ENCODE results near the gene HSPA8.
A peak's percentile ranks its signal among the peaks of the same experiment; 100 is the strongest.
"Not testable (repeated sequence)": the region's sequence is repeated elsewhere in the genome, so short reads cannot be mapped to it uniquely, and the experiment has no call there.

HSPA8 gene

DNA sequence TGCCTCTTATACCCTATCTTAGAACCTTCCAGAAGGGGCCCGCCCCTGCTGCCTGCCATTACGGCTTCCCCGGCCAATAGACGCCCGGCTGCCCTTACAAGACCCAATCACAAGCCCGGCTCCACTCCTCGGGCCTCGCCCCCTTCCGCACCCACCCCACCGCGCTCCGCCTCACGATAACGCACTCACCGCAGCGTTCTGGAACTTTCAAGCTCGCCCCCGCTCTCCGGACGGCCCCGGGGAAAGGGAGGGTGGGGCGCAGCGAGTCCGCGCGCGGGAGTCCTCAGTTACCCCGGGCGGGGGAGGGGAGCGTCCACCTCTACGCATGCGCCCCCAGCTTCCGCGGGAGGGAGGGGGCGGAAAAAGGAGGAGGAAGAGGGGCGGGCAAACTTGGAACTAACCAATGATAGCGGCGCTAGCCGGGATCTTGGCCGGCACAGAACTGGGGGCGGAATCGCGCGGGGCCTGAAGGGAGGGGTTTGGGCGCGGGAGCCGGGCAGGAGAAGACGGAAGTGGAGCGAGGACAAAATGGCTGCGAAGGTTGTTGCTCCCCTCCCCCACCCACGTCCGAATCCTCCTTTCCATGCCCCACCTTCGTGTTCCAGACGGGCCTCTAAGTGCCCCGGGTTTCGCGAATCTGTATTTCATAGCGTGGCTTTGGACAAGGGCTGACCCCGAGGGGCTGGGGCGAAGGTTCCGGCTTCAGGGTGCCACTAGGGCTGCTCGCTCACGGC is 389 bp upstream of the HSPA8 start:
- H3K4me3 ChIP-seq (replicated peaks in 1 of 2; ENCODE audit: low read depth in 2 of 2, low read length in 2 of 2): peak overlapping the region; percentile 97 to 98

DNA sequence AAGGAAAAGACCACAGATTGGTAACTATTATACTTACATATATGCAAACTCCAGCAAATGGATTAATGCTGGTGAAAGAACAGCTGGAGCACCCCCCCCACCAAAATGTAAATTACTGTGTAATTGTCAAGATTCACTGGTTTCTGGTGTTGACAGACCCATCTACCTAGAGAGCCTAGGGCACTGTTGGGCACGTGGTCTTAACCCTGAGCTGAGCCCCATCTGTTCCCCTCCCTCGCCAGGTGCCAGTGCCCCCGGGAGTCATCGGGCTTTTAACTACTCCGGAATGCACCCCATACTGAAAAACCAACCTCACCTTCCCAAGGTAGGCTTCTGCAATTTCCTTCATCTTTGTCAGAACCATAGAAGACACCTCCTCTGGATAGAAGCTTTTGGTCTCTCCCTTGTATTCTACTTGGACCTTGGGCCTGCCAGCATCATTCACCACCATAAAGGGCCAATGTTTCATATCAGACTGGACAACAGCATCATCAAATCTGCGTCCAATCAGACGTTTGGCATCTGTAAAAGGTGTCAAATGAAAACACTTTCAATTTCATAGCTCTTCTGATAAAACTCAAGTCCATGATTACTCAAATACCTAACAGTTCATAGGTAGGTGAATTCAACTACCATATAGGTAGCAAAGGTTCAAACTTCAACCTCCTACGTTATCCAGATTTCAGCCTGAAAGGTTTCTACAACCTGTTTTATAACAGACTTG is 1.5 kb downstream of the HSPA8 start:
- TF ChIP-seq, protein P1, sequence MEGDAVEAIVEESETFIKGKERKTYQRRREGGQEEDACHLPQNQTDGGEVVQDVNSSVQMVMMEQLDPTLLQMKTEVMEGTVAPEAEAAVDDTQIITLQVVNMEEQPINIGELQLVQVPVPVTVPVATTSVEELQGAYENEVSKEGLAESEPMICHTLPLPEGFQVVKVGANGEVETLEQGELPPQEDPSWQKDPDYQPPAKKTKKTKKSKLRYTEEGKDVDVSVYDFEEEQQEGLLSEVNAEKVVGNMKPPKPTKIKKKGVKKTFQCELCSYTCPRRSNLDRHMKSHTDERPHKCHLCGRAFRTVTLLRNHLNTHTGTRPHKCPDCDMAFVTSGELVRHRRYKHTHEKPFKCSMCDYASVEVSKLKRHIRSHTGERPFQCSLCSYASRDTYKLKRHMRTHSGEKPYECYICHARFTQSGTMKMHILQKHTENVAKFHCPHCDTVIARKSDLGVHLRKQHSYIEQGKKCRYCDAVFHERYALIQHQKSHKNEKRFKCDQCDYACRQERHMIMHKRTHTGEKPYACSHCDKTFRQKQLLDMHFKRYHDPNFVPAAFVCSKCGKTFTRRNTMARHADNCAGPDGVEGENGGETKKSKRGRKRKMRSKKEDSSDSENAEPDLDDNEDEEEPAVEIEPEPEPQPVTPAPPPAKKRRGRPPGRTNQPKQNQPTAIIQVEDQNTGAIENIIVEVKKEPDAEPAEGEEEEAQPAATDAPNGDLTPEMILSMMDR (IDR thresholded peaks at IDR 0.05; ENCODE audit: low read depth, low read length): no peak
- H3K4me3 ChIP-seq (replicated peaks in 1 of 2; ENCODE audit: low read depth in 2 of 2, low read length in 2 of 2): peak overlapping the region; percentile 97 to 98
- peak in 1 of 2 donors; percentile 24 for DNase-seq (ENCODE audit: low read depth in 2 of 2)

More for the DNA sequence above, 389 bp upstream of the HSPA8 start:
- TF ChIP-seq, protein P1 (IDR thresholded peaks at IDR 0.05; ENCODE audit: low read depth, low read length): no peak
- peak; percentile 100 for DNase-seq (ENCODE audit: low read depth in 2 of 2)

- not testable (repeated sequence) for DNase-seq (ENCODE audit: low read depth in 2 of 2)
- peak overlapping the region; percentile 97 to 98 for H3K4me3 ChIP-seq (replicated peaks in 1 of 2; ENCODE audit: low read depth in 2 of 2, low read length in 2 of 2)
Measured at GRCh38 chr11:123059041-123059920, 2.7 kb downstream of the HSPA8 start.

GRCh38 chr11:123057661-123058305 is 4.2 kb downstream of the HSPA8 start:
- no peak for DNase-seq (ENCODE audit: low read depth in 2 of 2)
- H3K4me3 ChIP-seq (replicated peaks in 1 of 2; ENCODE audit: low read depth in 2 of 2, low read length in 2 of 2): peak overlapping the region in 1 of 2 donors; percentile 19
- TF ChIP-seq, protein P1 (IDR thresholded peaks at IDR 0.05; ENCODE audit: low read depth, low read length): peak; percentile 10

DNA sequence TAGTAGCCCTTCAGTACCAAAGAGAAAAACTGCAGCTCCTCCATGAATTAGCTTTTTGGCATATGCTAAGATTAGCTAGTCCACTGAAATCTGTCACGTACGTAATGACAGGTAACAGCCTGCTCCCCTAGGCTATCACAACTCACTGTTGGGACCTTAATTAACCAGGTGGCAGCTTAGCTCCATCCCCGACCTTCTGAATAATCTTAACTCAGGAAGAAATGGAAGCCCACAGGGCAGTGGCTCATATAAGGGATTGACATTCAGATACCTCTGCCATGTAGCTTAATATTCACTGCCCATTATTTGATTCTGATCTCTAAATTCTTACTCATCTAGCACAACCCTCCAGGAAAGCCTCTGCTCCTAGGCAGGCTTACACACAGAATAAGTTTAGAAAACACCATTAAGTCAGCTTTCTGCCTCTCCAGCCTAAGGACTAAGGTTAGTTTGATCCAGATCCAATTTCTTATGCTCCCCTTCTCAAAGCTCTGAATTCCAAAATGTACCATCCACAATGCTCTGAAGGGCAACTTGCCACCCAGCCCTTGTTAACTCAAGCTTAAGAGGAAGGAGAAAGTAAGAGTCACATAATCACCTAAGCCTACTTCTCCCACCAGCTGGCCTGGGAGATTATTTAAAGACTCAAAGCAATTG is 5.0 kb downstream of the HSPA8 start:
- no peak overlapping the region for H3K4me3 ChIP-seq (replicated peaks in 1 of 2; ENCODE audit: low read depth in 2 of 2, low read length in 2 of 2)
- DNase-seq (ENCODE audit: low read depth in 2 of 2): no peak
- TF ChIP-seq, protein P1 (IDR thresholded peaks at IDR 0.05; ENCODE audit: low read depth, low read length): no peak

GRCh38 chr11:123055191-123055901 is 6.6 kb downstream of the HSPA8 start:
- TF ChIP-seq, protein P1 (IDR thresholded peaks at IDR 0.05; ENCODE audit: low read depth, low read length): no peak
- DNase-seq (ENCODE audit: low read depth in 2 of 2): no peak
- H3K4me3 ChIP-seq (replicated peaks in 1 of 2; ENCODE audit: low read depth in 2 of 2, low read length in 2 of 2): no peak overlapping the region

Measured in cardiac fibroblast (primary cell).